Left kidney (tissue), 2 donors: ENCODE measurements around the gene LTBP1. TPM values are rescaled to one million over a fixed set of nuclear protein-coding genes. Genes with fewer than 3 reads are reported as not detected.

Experiments
- DNase-seq: peaks from one replicate; pipeline ENCODE4 v3.0.0-alpha.2; 2013
- polyA plus RNA-seq: library from polyadenylated mRNA; unstranded; fragments of 120-200 nt; gene quantifications from one replicate; pipeline ENCODE4 v1.2.1, GENCODE V29; 2013; ENCODE audit not compliant: insufficient read length

Gene LTBP1
- polyA plus RNA-seq, 1 donor = 85.2 TPM

GRCh38 chr2:33268246-33268831, 321.6 kb downstream of the LTBP1 start:
- DNase-seq = no peak

- DNase-seq = no peak
These were observed 325.2 kb downstream of the LTBP1 start for GRCh38 chr2:33272001-33272400.

- no peak for DNase-seq
These were observed 326.7 kb downstream of the LTBP1 start for GRCh38 chr2:33273479-33273878.

GRCh38 chr2:33274524-33274923, 327.8 kb downstream of the LTBP1 start:
- DNase-seq = no peak

GRCh38 chr2:33275689-33276444, 329.1 kb downstream of the LTBP1 start:
- no peak for DNase-seq

GRCh38 chr2:33277002-33277426, 330.3 kb downstream of the LTBP1 start:
- DNase-seq = no peak

- DNase-seq = no peak
These were observed 331.6 kb downstream of the LTBP1 start for GRCh38 chr2:33278245-33278943.

- DNase-seq = no peak
These were observed 337.5 kb downstream of the LTBP1 start for GRCh38 chr2:33284287-33284686.

GRCh38 chr2:33287507-33288005, 340.8 kb downstream of the LTBP1 start:
- DNase-seq = no peak

GRCh38 chr2:33288011-33288410, 341.3 kb downstream of the LTBP1 start:
- DNase-seq = no peak

- no peak for DNase-seq
These were observed 343.2 kb downstream of the LTBP1 start for GRCh38 chr2:33289961-33290360.

GRCh38 chr2:33291278-33292013, 344.7 kb downstream of the LTBP1 start:
- DNase-seq = peak; percentile 40

- no peak for DNase-seq
These were observed 345.3 kb downstream of the LTBP1 start for GRCh38 chr2:33292063-33292462.

GRCh38 chr2:33292981-33293595, 346.3 kb downstream of the LTBP1 start:
- no peak for DNase-seq

- DNase-seq = no peak
These were observed 351.5 kb downstream of the LTBP1 start for GRCh38 chr2:33298233-33298632.

- no peak for DNase-seq
These were observed 354.6 kb downstream of the LTBP1 start for GRCh38 chr2:33301355-33301754.

- DNase-seq = no peak
These were observed 355.6 kb downstream of the LTBP1 start for GRCh38 chr2:33302348-33302747.

GRCh38 chr2:33304032-33304864, 357.5 kb downstream of the LTBP1 start:
- DNase-seq = no peak

- no peak for DNase-seq
These were observed 361.0 kb downstream of the LTBP1 start for GRCh38 chr2:33307659-33308270.

GRCh38 chr2:33312355-33312754, 365.6 kb downstream of the LTBP1 start:
- no peak for DNase-seq
